GM19240 (cell line): Measurements from ENCODE around the gene RRAD.
"Not testable (repeated sequence)": the region's sequence is repeated elsewhere in the genome, so short reads cannot be mapped to it uniquely, and the experiment has no call there.

Source experiments
- DNase-seq: peaks from one replicate; pipeline ENCODE4 v3.0.0; 2011; ENCODE audit warnings: low spot score; ENCODE audit not compliant: insufficient read length

RRAD gene

GRCh38 chr16:66925322-66925840, at the start of gene RRAD:
TSS of gene RRAD (minus strand) at chr16:66925535. CDS start at chr16:66925179, 356 bp downstream.
- DNase-seq = no peak

- DNase-seq = not testable (repeated sequence)
Observed at GRCh38 chr16:66974932-66975246, 49.6 kb upstream of the RRAD start.

- DNase-seq = not testable (repeated sequence)
Observed at GRCh38 chr16:66974156-66974931, 49.0 kb upstream of the RRAD start.

GRCh38 chr16:66973716-66974115, 48.4 kb upstream of the RRAD start:
- no peak for DNase-seq

- DNase-seq = no peak
Observed at GRCh38 chr16:66972983-66973382, 47.6 kb upstream of the RRAD start.

GRCh38 chr16:66970775-66971720, 45.7 kb upstream of the RRAD start:
- DNase-seq = no peak

GRCh38 chr16:66968847-66969246, 43.5 kb upstream of the RRAD start:
- DNase-seq = no peak

GRCh38 chr16:66964049-66964448, 38.7 kb upstream of the RRAD start:
- no peak for DNase-seq

GRCh38 chr16:66961914-66962313, 36.6 kb upstream of the RRAD start:
- no peak for DNase-seq

GRCh38 chr16:66961065-66961744, 35.9 kb upstream of the RRAD start, which contains the start of gene CES3:
TSS of gene CES3 (plus strand) at chr16:66961266. CDS start at chr16:66961308, 42 bp downstream.
- DNase-seq = peak; percentile 47

GRCh38 chr16:66960270-66960669, 34.9 kb upstream of the RRAD start:
- no peak for DNase-seq

- DNase-seq = no peak
Observed at GRCh38 chr16:66959704-66960161, 34.4 kb upstream of the RRAD start.

GRCh38 chr16:66958857-66959703, 33.7 kb upstream of the RRAD start:
- DNase-seq = no peak

GRCh38 chr16:66956154-66956457, 30.8 kb upstream of the RRAD start:
- DNase-seq = not testable (repeated sequence)

- not testable (repeated sequence) for DNase-seq
Observed at GRCh38 chr16:66955363-66956153, 30.2 kb upstream of the RRAD start.

GRCh38 chr16:66954097-66954659, 28.8 kb upstream of the RRAD start:
- peak; percentile 68 for DNase-seq

- no peak for DNase-seq
Observed at GRCh38 chr16:66953462-66954096, 28.2 kb upstream of the RRAD start.

- DNase-seq = no peak
Observed at GRCh38 chr16:66952430-66953110, 27.2 kb upstream of the RRAD start.
